Measurements from ENCODE around the gene MND1.
A peak's percentile ranks its signal among the peaks of the same experiment; 100 is the strongest.

Gene MND1

GRCh38 chr4:153344131-153345011, at the start of gene MND1:
Gene MND1, plus strand, starts transcription at chr4:153344688. Its CDS starts 50 bp downstream, at chr4:153344738.
- peak within 1 kb of the TSS; percentile 91 for H3K27ac ChIP-seq

GRCh38 chr4:153295131-153295755, 49.2 kb upstream of the MND1 start:
- Histone ChIP-seq H3K27ac (no peak overlapping the region), H3K9me3 (ENCODE audit: severe bottlenecking) (peaks cover 8% of the 10 kb centered on the region), H3K36me3 (peaks cover 66% of the 10 kb centered on the region), H3K27me3 (ENCODE audit: insufficient read depth, low read depth, severe bottlenecking) (no peaks in the 10 kb centered on the region), H3K4me3 (ENCODE audit: low read depth, low read length) (no peak overlapping the region)
- DNase-seq, result no peak
- TF ChIP-seq CTCF (IDR thresholded peaks at IDR 0.05; ENCODE audit: low read depth, low read length), result no peak

More at GRCh38 chr4:153344131-153345011, at the start of gene MND1:
- peak; percentile 93 for TF ChIP-seq CTCF (IDR thresholded peaks at IDR 0.05; ENCODE audit: low read depth, low read length)
- no peaks in the 10 kb centered on the region for H3K9me3 ChIP-seq (ENCODE audit: severe bottlenecking)
- peak; percentile 95 for DNase-seq
- peak within 1 kb of the TSS; percentile 86 for H3K4me3 ChIP-seq (ENCODE audit: low read depth, low read length)
- no peaks in the 10 kb centered on the region for H3K27me3 ChIP-seq (ENCODE audit: insufficient read depth, low read depth, severe bottlenecking)
- peaks cover 4% of the 10 kb centered on the region for H3K36me3 ChIP-seq

- peaks cover 70% of the 10 kb centered on the region for H3K36me3 ChIP-seq
- no peaks in the 10 kb centered on the region for H3K27me3 ChIP-seq (ENCODE audit: insufficient read depth, low read depth, severe bottlenecking)
- peaks cover 11% of the 10 kb centered on the region for H3K9me3 ChIP-seq (ENCODE audit: severe bottlenecking)
- no peak overlapping the region for H3K27ac ChIP-seq
- no peak for TF ChIP-seq CTCF (IDR thresholded peaks at IDR 0.05; ENCODE audit: low read depth, low read length)
- DNase-seq, result no peak
- H3K4me3 ChIP-seq (ENCODE audit: low read depth, low read length), result no peak overlapping the region
These were observed 48.3 kb upstream of the MND1 start for GRCh38 chr4:153296040-153296823.

DNA sequence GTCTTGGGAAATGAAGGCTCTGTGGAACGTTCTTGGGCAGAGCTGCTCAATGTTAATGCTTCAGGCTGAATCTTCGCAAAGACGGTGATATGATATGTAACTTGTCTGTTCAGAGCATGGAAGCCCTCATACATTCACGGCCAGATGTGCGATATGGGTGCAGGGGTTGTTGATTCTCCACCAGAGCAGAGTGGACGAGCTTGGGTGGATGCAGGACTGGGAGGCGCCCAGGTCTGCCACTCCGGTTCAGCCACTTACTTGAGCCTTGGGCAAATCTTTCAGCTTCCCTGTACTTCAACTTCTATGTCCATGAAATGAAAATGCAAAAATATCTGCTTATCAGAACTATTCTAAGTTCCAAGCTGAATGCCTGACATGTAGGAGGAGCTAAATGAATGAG, 47.4 kb upstream of the MND1 start:
- TF ChIP-seq CTCF (IDR thresholded peaks at IDR 0.05; ENCODE audit: low read depth, low read length), result no peak
- H3K27me3 ChIP-seq (ENCODE audit: insufficient read depth, low read depth, severe bottlenecking), result no peaks in the 10 kb centered on the region
- peaks cover 13% of the 10 kb centered on the region for H3K9me3 ChIP-seq (ENCODE audit: severe bottlenecking)
- peaks cover 69% of the 10 kb centered on the region for H3K36me3 ChIP-seq
- no peak overlapping the region for H3K27ac ChIP-seq
- no peak overlapping the region for H3K4me3 ChIP-seq (ENCODE audit: low read depth, low read length)
- DNase-seq, result no peak

DNA sequence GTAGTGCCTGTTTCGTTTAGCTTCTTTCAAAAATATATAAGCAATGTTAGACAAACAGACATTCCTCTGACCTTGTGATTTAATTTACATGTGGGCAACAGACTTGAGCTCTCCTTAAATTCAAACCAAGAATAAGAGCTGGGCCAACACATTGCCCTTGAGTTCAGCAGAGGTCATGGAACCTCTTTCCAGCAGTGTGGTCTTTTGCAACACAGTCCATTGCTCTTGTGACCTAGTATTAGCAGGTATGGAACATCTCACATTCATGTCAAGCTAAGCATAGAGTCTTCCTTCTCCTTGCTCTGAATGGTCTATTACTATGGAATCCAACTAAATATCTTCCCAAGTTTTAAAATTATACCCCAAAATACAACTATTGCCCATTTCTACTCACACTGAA, 33.7 kb upstream of the MND1 start:
- H3K36me3 ChIP-seq, result peaks cover 11% of the 10 kb centered on the region
- H3K27ac ChIP-seq, result no peak overlapping the region
- no peaks in the 10 kb centered on the region for H3K9me3 ChIP-seq (ENCODE audit: severe bottlenecking)
- H3K27me3 ChIP-seq (ENCODE audit: insufficient read depth, low read depth, severe bottlenecking), result no peaks in the 10 kb centered on the region
- no peak for TF ChIP-seq CTCF (IDR thresholded peaks at IDR 0.05; ENCODE audit: low read depth, low read length)
- H3K4me3 ChIP-seq (ENCODE audit: low read depth, low read length), result no peak overlapping the region
- DNase-seq, result no peak

Data from WERI-Rb-1 (cell line).